ENCODE data around the gene RPRD1B. TPM values are rescaled to one million over a fixed set of nuclear protein-coding genes. Genes with fewer than 3 reads are reported as not detected.
A peak's percentile ranks its signal among the peaks of the same experiment; 100 is the strongest.

Gene RPRD1B
- total RNA-seq, 3 donors from 2014 or later = 21.4 to 33.8 (median 31.3) TPM

DNA sequence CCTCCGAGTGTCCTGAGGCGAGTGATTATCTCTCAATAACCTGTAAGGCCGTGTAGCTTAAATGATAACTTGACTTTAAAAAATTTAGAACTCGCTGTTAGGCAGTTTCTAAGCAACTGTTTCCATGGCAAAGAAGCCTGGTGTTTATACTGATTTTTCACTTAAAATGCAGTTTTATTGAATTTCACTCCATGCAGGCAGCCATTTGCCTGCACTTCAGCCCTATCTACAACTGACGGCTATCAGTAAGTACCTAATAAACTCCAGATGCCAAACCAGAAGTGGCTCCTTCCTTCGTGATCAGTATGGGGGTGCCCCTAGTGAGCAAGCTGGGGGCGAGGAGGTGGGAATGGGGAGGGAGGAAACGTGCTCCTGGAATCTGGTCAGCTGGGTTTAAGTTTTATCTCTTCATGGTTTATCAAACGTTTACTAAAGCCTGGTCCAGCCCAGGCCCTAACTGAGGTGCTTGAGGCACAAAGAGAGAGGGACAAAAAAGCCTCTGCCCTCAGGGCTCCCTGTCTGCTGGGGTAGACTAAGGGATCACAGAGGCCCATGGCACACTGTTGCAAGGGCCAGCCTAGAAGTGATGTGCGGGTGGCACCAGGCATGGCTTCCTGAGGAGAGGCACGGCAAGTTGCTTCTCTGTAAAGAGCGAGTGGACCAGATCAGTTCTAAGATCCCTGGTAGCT is 45.8 kb upstream of the RPRD1B start:
- intact Hi-C loops (cut with DNase I; ENCODE audit: low total_unique reads) = no loop called here
- peaks cover 0 to 8% of the 10 kb centered on the region in 2 donors for H3K4me1 ChIP-seq

DNA sequence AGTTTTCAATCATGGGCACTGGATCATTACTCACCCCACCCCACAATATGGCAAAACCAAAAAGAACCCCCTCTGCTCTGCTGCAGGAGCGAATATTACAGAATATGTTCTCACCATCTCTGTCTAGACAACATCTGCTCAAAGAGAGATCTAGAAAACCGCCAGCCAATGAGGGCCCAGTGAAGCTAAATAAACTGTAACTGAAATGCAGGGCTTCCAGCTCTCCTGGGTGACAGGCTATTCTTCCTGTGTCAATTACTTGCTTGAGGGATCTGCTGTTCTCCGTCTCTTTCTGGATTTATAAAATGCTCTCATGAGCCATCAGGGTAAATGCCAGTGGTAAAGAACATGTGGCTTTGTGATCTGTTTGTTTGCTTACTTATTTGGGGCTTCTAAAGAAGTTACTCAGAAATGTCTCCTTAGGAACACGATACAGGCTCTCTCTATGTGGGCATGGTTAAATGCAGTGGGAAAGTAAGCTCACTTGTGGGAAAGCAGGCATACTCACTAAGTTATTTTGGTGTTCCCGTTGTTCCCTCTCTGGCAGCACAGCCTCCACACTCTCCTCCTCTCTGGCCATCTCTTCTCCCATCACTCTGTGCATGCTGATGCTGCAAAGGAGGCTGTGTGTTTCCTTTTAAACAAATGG is 45.1 kb upstream of the RPRD1B start:
- Histone ChIP-seq H3K27ac (no peak overlapping the region), H3K36me3 (no peaks in the 10 kb centered on the region), H3K9me3 (no peaks in the 10 kb centered on the region), H3K27me3 (no peaks in the 10 kb centered on the region), H3K4me1 (peaks cover 0 to 8% of the 10 kb centered on the region in 2 donors), H3K4me3 (no peak overlapping the region)
- TF ChIP-seq POLR2A (IDR thresholded peaks at IDR 0.05) = no peak
- no peak for TF ChIP-seq POLR2AphosphoS5 (IDR thresholded peaks at IDR 0.05)
- TF ChIP-seq, protein P1, sequence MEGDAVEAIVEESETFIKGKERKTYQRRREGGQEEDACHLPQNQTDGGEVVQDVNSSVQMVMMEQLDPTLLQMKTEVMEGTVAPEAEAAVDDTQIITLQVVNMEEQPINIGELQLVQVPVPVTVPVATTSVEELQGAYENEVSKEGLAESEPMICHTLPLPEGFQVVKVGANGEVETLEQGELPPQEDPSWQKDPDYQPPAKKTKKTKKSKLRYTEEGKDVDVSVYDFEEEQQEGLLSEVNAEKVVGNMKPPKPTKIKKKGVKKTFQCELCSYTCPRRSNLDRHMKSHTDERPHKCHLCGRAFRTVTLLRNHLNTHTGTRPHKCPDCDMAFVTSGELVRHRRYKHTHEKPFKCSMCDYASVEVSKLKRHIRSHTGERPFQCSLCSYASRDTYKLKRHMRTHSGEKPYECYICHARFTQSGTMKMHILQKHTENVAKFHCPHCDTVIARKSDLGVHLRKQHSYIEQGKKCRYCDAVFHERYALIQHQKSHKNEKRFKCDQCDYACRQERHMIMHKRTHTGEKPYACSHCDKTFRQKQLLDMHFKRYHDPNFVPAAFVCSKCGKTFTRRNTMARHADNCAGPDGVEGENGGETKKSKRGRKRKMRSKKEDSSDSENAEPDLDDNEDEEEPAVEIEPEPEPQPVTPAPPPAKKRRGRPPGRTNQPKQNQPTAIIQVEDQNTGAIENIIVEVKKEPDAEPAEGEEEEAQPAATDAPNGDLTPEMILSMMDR (IDR thresholded peaks at IDR 0.05) = no peak
- DNase-seq (ENCODE audit: low spot score in 2 of 2) = no peak
- intact Hi-C loops (cut with DNase I; ENCODE audit: low total_unique reads) = no loop called here

More for the DNA sequence above, 45.8 kb upstream of the RPRD1B start:
- Histone ChIP-seq H3K9me3 (no peaks in the 10 kb centered on the region), H3K36me3 (no peaks in the 10 kb centered on the region), H3K4me3 (no peak overlapping the region), H3K27ac (peak overlapping the region in 1 of 2 donors; percentile 48), H3K27me3 (no peaks in the 10 kb centered on the region)
- TF ChIP-seq, protein P1 (IDR thresholded peaks at IDR 0.05) = no peak
- no peak for TF ChIP-seq POLR2A (IDR thresholded peaks at IDR 0.05)
- TF ChIP-seq POLR2AphosphoS5 (IDR thresholded peaks at IDR 0.05) = no peak
- DNase-seq (ENCODE audit: low spot score in 2 of 2) = no peak

DNA sequence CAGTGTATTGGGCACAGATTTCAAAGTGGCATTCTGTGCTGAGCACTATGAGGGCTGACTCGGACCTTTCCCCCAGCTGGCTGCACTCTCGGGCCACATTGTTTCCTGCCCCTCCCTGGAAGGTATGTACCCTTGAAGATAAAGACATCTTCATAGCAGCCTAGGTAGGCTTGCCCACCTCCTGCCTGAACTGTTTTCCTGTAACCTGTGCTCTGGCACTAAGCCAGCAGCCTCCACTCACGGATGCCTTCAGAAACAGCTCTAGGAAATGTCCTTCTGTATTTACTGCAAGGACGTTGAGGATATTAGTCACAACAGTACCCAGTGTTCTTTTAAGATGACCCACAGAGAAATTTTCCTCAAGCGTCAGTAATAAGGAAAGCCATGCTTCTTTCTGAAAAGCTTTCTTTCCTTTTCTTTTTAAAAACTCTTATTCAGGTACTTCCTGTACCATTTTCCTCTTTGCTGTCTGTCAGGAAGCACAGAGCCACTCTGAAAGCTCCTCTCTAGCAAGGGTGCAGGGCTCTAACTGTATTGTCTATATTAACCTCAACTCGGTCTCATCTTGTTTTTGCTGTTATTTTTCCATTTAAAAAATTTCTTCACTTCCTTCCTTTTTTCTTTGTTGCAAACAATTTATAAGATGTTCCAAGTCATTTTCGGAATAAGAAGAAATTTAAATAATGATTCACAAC is 43.8 kb upstream of the RPRD1B start:
- peaks cover 0 to 8% of the 10 kb centered on the region in 2 donors for H3K4me1 ChIP-seq
- no peak overlapping the region for H3K27ac ChIP-seq
- no peak overlapping the region for H3K4me3 ChIP-seq
- H3K36me3 ChIP-seq = no peaks in the 10 kb centered on the region
- intact Hi-C loops (cut with DNase I; ENCODE audit: low total_unique reads) = no loop called here
- H3K9me3 ChIP-seq = no peaks in the 10 kb centered on the region
- no peaks in the 10 kb centered on the region for H3K27me3 ChIP-seq
- TF ChIP-seq POLR2AphosphoS5 (IDR thresholded peaks at IDR 0.05) (no peak), POLR2A (IDR thresholded peaks at IDR 0.05) (no peak)
- TF ChIP-seq, protein P1 (IDR thresholded peaks at IDR 0.05) = no peak
- DNase-seq (ENCODE audit: low spot score in 2 of 2) = peak in 1 of 2 donors; percentile 37

DNA sequence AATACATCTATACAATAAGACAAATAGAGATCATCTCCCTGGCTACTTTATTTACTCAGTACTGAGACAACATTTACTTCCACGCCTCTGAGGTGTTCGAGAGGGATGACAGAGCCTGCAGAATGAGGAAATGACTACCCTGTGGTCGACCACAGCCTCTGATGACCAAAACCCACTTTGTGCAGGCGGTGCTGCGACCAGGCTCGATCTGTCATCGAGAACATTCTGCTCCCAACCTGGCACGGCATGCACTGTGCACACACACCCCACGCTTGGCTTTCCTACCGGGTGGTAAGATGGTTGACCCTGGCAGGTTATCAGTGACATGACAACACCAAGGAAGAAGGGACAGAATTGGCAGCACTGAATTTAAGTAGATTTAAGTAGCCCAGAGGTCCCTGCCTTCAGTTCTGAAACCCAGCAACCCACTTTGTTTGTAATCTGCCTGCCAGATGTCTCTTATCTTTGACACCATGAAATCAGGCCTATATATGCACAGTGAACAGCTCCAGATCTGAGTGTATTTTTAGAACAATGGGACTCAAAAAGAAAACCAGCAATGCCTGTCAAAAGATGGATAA is 42.9 kb upstream of the RPRD1B start:
- H3K27me3 ChIP-seq = no peaks in the 10 kb centered on the region
- peaks cover 0 to 8% of the 10 kb centered on the region in 2 donors for H3K4me1 ChIP-seq
- no peak overlapping the region for H3K4me3 ChIP-seq
- intact Hi-C loops (cut with DNase I; ENCODE audit: low total_unique reads) = no loop called here
- TF ChIP-seq, protein P1 (IDR thresholded peaks at IDR 0.05) = no peak
- peak in 1 of 3 donors; percentile 26 for TF ChIP-seq POLR2AphosphoS5 (IDR thresholded peaks at IDR 0.05)
- peak overlapping the region in 1 of 2 donors; percentile 19 for H3K27ac ChIP-seq
- peaks cover 3% of the 10 kb centered on the region for H3K36me3 ChIP-seq
- peak in 1 of 2 donors; percentile 61 for DNase-seq (ENCODE audit: low spot score in 2 of 2)
- no peaks in the 10 kb centered on the region for H3K9me3 ChIP-seq
